K562 (cell line): ENCODE measurements around the gene TTBK2.

ENCODE experiments used
- RB1 ChIP-seq: fragments of 450-650 bp; IDR thresholded peaks from 2 replicates; pipeline ENCODE4 v1.6.1; 2017; ENCODE audit warnings: low read depth, mild to moderate bottlenecking
- TBL1XR1 ChIP-seq, 2 experiments: IDR thresholded peaks; 2 replicates each; pipeline ENCODE4 v1.6.1; 2012; ENCODE audit warnings: improper control_type of control experiment in 2 of 2, low read length in 2 of 2, mild to moderate bottlenecking in 1 of 2
- ZNF76 ChIP-seq: fragments of 250-450 bp; sonication (Bioruptor Pico); IDR thresholded peaks from 2 replicates; pipeline ENCODE4 v1.4.0; 2020; ENCODE audit warnings: mild to moderate bottlenecking, moderate library complexity, borderline replicate concordance

DNA sequence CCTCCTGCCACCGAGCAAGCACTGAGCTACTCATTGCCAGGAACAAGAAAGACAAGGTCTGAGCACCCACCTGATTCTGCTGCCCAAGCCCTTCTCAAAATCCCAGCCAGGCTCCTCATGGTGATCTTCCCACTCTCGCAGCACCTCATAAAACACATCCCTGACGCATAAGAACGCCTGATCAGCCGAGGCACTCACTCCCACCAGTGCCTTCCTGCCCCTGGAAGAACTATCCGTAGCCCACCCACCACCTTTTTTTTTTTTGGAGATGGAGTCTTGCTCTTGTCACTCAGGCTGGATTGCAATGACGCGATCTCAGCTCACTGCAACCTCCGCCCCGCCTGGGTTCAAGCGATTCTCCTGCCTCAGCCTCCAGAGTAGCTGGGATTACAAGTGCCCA is 187.6 kb downstream of the TTBK2 start:
- TF ChIP-seq RB1 (no peak), TBL1XR1 (IDR thresholded peaks at IDR 0.05; ENCODE audit: low read length in 2 of 2) (no peak), ZNF76 (no peak)
